NCI-H526 (cell line): ENCODE data around the gene DDX39A.

Experiments used
- DNase-seq, 2 experiments: peaks; one replicate each; lab custom pipeline; 2025; lab: John Stamatoyannopoulos, UW

The DDX39A gene

DNA sequence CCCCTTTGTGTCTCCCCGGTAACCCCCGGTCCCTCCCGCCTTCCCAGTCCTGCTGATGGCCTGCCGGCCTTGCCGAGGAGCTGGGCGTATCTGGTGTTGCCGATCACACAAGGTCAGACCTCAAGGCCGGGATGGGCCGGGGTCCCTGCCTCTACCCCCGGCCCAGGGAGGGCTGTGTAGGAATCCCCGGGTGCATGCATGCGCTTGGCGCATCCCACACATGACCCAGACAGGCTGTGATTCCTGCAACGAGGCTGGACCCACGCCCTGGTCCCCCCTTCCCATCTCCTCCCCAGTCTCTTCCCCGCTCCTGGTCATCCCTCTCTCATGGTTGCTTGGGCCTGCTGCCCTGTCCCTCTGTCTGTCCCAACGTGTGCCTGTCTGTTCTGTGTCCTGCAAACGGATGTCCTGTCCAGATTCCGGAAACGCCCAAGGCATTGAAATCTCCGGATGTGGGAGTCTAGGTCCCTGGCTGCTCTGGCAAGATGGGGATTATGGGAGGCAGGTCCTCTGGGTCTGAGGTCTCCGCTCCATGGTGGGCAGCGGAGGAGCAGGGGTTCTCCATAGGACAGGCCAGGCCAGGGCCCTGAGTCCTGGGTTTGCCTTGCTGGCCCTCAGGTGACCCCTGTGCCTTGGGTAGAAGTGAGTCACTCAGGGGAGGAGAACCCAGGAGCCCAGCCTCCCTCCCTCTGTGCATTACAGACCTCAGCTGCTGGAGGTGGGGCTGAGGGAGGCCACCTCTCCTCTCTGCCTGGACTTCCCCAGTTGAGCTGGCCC is 15.6 kb upstream of the DDX39A start:
- DNase-seq = peak in 1 of 2 experiments; percentile 23

- peak in 1 of 2 experiments; percentile 69 for DNase-seq
Observed at GRCh38 chr19:14433554-14434501, 14.7 kb upstream of the DDX39A start.

GRCh38 chr19:14432791-14433553 is 13.8 kb upstream of the DDX39A start, which contains the start of gene PKN1:
PKN1 (plus strand) TSS chr19:14433306; CDS start chr19:14433522, 216 bp downstream.
- DNase-seq = peak in 1 of 2 experiments; percentile 67

DNA sequence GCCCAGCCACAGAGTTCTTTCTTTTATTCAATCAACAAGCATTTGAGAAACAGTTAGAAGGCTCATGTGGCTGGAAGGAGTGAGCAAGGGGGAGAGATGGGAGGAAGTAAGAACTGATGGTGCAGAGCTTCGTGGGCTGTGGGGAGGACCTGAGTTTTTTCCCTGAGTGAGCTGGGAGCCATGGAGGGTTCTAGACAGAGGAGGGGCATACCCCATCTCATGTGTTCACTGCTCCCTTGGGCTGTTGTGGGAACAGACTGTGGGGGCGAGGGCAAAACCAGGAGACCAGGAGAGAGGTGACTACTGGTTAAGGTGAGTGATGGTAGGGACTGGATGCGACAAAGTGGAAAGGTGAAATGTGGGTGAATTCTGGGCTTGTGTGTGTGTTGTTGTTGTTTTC is 11.6 kb upstream of the DDX39A start:
- DNase-seq = no peak

DNA sequence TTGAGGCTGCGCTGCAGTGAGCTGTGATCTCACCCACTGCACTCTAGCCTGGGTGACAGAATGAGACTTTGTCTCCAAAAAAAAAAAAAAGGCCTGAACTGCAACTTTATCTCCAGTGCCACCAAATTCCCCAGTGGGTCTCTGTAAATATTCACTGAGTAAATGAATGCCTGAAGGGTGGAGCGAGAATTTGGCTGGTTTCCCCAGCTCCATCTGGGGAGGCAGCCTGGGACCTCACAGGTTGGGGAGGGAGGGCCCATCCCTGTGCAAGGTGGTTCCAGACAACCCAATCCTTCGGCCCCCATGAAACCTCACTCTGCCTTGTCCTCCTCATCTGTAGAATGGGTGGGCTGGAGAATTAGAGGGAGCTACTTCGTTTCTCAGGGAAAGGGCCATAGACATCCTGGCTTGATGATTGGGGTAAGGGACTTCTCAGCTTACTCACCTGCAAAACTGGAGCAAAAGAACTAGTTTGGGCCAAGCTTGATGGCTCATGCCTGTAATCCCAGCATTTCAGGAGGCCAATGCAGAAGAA is 9.8 kb upstream of the DDX39A start:
- DNase-seq = no peak

DNA sequence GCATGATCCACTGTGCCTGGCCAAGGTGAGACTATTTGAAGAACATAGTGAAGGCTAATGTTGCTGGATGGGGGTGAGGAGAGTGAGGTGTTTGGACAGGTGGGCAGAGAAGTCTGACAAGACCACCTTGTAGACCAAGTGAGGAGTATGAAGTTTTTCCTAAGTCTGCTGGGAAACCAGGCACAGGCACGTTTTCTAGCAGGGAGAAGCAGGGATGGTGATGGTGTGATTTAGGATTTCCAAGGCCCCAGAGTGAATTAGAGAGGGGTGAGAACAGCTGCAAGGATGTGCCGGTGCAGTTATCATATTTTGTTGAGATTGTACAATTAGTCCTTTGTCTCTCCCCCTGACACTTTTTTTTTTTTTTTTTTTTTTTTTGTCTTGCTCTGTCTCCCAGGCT is 8.3 kb upstream of the DDX39A start:
- no peak for DNase-seq

GRCh38 chr19:14425696-14426138 is 6.6 kb upstream of the DDX39A start:
- no peak for DNase-seq

GRCh38 chr19:14418856-14419105 is 360 bp downstream of the DDX39A start:
- DNase-seq = no peak

GRCh38 chr19:14416817-14417231 is 2.3 kb downstream of the DDX39A start:
- no peak for DNase-seq

- DNase-seq = no peak
Observed at GRCh38 chr19:14414926-14415690, 4.0 kb downstream of the DDX39A start.

GRCh38 chr19:14413693-14414181 is 5.4 kb downstream of the DDX39A start:
- DNase-seq = no peak

DNA sequence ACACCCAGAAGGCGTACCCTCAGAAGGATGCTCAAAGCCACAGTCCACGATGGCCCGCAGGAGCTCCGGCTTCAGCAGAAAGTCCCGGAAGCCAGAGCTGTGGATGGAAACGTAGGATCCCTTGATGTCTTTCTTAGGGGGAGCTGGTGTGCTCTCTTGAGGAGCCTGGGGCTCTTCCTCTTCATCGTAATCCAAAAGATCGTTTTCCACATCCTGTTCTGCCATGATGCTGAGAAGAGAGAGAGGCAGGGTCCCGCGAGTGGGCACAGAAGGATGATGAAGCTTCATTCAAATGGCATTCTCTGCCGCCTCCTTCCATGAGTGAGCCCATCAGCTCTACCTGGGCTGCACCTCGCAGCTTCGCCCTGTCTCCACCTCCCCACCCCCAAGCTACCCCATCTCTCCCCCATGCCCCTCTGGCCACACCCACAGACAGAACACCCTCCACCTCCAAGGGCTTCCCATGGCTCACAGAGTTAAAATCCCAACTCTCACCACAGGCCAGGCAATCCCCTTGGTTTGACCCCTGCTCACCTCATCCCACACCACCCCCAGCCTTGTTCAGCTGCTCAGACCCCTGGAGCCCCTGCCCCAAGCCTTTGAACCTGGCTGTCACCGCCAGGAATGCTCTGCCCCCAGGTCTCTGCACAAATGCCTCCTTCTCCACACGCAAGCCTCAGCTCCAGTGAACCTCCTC is 6.0 kb downstream of the DDX39A start:
- DNase-seq = no peak

DNA sequence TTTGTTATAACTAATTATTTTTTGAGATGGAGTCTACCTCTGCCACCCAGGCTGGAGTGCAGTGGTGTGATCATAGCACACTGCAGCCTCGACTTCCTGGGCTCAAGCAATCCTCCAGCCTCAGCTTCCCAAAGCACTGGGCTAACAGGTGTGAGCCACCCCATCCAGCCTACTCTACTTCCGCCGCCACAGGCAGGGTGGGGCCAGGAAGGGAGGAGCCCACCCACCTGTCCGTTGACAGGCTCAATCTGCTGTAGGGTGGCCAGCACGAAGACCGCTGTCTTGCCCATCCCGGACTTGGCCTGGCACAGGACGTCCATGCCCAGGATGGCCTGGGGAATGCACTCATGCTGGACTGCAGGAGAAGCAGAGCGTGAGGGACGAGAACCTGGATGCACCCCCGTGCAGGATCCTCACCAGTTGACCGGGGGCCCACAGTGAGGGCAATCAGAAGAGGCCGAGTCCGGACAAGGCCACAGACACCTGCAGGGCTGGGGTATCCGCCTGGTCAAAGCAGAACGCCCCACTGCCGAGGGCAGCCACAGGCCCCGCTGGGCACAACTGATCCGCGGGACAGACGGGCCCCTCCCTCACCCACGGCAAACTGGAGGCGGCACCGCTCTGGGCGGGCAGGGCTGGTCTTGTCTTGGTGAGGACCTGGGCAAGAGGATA is 6.7 kb downstream of the DDX39A start:
- DNase-seq = no peak

- no peak for DNase-seq
Observed at GRCh38 chr19:14411938-14412245, 7.2 kb downstream of the DDX39A start.

- DNase-seq = peak in 1 of 2 experiments; percentile 44
Observed at GRCh38 chr19:14411161-14411937, 7.8 kb downstream of the DDX39A start.

DNA sequence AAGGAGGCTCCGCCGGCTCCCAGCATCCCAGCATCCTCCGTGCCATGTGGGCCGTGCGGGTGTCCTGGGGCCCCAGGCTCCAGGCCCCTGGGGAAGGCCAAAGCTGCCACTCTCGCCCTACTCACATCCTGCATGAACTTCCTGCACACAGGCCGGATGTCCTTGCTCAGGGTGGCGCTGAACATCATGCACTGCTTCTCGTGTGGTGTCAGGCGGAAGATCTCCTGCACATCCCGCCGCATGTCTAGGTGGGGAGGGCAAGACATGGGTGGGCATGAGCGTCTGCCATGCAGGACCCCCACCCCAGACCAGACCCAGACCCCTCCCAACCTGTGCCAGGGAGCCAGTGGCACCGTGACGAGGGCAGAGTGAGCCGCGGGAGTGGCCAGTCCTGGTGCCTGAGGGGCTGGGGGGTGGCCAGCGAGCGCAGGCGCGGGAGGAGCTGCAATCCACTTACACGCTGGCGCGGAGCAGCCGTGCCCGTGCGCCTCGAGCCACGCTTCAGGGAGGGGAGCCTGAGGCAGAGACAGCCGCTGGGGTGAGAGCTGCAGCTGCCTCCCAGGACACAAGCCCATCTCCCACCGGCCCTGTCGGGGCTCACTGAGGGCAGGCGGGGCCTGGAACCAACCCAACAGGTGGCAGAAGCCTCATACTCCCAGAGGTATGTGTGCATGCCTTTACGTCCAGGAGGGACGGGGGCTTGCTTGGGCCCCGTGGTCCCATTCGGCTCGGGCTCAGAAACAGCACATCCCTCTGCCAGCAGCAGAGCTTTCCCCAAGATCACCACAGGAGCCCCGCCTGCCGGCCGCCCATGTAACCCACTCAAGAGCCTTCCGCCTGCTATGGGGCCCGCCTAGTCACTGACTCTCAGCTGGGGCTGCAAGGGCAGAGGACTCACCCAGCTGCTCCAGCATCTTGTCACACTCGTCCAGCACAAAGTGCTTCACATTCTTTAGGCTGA is 8.8 kb downstream of the DDX39A start:
- no peak for DNase-seq

- no peak for DNase-seq
Observed at GRCh38 chr19:14409146-14410023, 9.8 kb downstream of the DDX39A start.
